ENCODE data around the gene TMEM259. TPM values are rescaled to one million over a fixed set of nuclear protein-coding genes. Genes with fewer than 3 reads are reported as not detected.

Gene TMEM259
- total and polyA plus RNA-seq, 2 of the 13 experiments (the other 11 are each of a cell fraction or from before 2014, with no cell fraction given), result 64.7 to 164 TPM

GRCh38 chr19:1050989-1051788 lies 30.3 kb upstream of the TMEM259 start:
- H3K4me1 ChIP-seq (ENCODE audit: insufficient read depth, low read length), result peaks cover 32% of the 10 kb centered on the region
- BruUV-seq (replicated peaks), result no TSS peak
- in situ Hi-C loops (cut with HindIII; ENCODE audit: extremely low pct_ligation_motif_present, low pct_unique_long_range_greater_than_20kb), result no loop called here
- no peaks in the 10 kb centered on the region for H4K20me1 ChIP-seq (ENCODE audit: insufficient read depth, low read length)
- peak overlapping the region; percentile 85 for H3K4me2 ChIP-seq (ENCODE audit: low read depth, low read length)
- H3K9ac ChIP-seq (ENCODE audit: insufficient read depth, low read depth, low read length), result peak overlapping the region; percentile 69
- H3K36me3 ChIP-seq (replicated peaks in 1 of 2; ENCODE audit: control insufficient read depth in 1 of 2, insufficient read depth in 2 of 2, low read length in 2 of 2), result peaks cover 7 to 21% of the 10 kb centered on the region in 2 experiments; a peak in 3 of 5 replicates
- ChIA-PET POLR2A (interaction anchor here (0.6 to 1.9 kb wide), 12 partner anchors 8 to 132 kb away, joined by 3 to 9 read pairs (median 4); partner anchors contain the start of genes ABCA7 and ARHGAP45), CTCF (ENCODE audit: low intra/inter-chr PET ratio, low total read pairs) (no interaction called here)
- 2% methylated on average over 17 of the region's 31 CpGs for WGBS (ENCODE audit: low lambda C conversion rate)
- peak overlapping the region; percentile 75 for H3K27ac ChIP-seq (ENCODE audit: extremely low read length, insufficient read depth, low read length)
- no peaks in the 10 kb centered on the region for H3K79me2 ChIP-seq (ENCODE audit: insufficient read depth, low read length)
- DNase-seq (ENCODE audit: low spot score) (no peak), ATAC-seq (peak; percentile 74), FAIRE-seq (no peak)
- no peaks in the 10 kb centered on the region for H3K27me3 ChIP-seq (ENCODE audit: control insufficient read depth in 1 of 2, insufficient read depth in 2 of 2, low read length in 2 of 2)
- H3K4me3 ChIP-seq (replicated peaks in 1 of 3; ENCODE audit: insufficient read depth in 1 of 3, low read depth in 2 of 3, low read length in 3 of 3), result peak overlapping the region; percentile 62 to 75 (median 64); a peak in 5 of 6 replicates
- intact Hi-C loops (cut with micrococcal nuclease; ENCODE audit: unreplicated experiment), result loop anchor here (10.0 kb wide), 1 partner anchor 54 kb away; the partner anchor contains the start of gene GPX4
- peak overlapping the region; percentile 71 for H2AFZ ChIP-seq (ENCODE audit: low read length)
- H3K9me3 ChIP-seq (ENCODE audit: low read length), result no peaks in the 10 kb centered on the region
- no peak for TF ChIP-seq TEAD2 (CRISPR knock-in tag; IDR thresholded peaks at IDR 0.05)
- TF ChIP-seq, protein P1, sequence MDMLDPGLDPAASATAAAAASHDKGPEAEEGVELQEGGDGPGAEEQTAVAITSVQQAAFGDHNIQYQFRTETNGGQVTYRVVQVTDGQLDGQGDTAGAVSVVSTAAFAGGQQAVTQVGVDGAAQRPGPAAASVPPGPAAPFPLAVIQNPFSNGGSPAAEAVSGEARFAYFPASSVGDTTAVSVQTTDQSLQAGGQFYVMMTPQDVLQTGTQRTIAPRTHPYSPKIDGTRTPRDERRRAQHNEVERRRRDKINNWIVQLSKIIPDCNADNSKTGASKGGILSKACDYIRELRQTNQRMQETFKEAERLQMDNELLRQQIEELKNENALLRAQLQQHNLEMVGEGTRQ (IDR thresholded peaks at IDR 0.05; ENCODE audit: low read depth, low read length), result no peak
- TF ChIP-seq, protein P1 (CRISPR knock-in tag; IDR thresholded peaks at IDR 0.05; ENCODE audit: borderline replicate concordance), result no peak
- TF ChIP-seq, protein P2, sequence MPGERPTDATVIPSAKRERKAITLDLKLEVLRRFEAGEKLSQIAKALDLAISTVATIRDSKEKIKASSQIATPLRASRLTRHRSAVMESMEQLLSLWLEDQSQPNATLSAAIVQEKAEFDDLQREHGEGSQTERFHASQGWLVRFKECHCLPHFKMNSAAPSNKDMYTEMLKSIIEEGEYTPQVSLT (CRISPR knock-in tag; IDR thresholded peaks at IDR 0.05; ENCODE audit: borderline replicate concordance, low read depth), result no peak
- TF ChIP-seq NFE2 (CRISPR knock-in tag; IDR thresholded peaks at IDR 0.05), result no peak
- TF ChIP-seq TBX3 (IDR thresholded peaks at IDR 0.05; ENCODE audit: borderline replicate concordance), result no peak
- no peak; the same call in 1 of the 2 replicates for TF ChIP-seq DRAP1 (CRISPR knock-in tag; IDR thresholded peaks at IDR 0.05)
- no peak for TF ChIP-seq ZNF577 (CRISPR knock-in tag; IDR thresholded peaks at IDR 0.05; ENCODE audit: borderline replicate concordance, low read depth)
- TF ChIP-seq THAP11 (CRISPR knock-in tag; IDR thresholded peaks at IDR 0.05), result peak; percentile 39; the same call in 1 of the 2 replicates
- TF ChIP-seq ZSCAN9 (CRISPR knock-in tag; IDR thresholded peaks at IDR 0.05; ENCODE audit: borderline replicate concordance), result peak; percentile 35
- TF ChIP-seq, protein P3, sequence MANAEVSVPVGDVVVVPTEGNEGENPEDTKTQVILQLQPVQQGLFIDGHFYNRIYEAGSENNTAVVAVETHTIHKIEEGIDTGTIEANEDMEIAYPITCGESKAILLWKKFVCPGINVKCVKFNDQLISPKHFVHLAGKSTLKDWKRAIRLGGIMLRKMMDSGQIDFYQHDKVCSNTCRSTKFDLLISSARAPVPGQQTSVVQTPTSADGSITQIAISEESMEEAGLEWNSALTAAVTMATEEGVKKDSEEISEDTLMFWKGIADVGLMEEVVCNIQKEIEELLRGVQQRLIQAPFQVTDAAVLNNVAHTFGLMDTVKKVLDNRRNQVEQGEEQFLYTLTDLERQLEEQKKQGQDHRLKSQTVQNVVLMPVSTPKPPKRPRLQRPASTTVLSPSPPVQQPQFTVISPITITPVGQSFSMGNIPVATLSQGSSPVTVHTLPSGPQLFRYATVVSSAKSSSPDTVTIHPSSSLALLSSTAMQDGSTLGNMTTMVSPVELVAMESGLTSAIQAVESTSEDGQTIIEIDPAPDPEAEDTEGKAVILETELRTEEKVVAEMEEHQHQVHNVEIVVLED (CRISPR knock-in tag; IDR thresholded peaks at IDR 0.05; ENCODE audit: borderline replicate concordance), result 0 out of 2 replicates have a peak, but pooled peaks have one; percentile 14
- TF ChIP-seq, protein P4, sequence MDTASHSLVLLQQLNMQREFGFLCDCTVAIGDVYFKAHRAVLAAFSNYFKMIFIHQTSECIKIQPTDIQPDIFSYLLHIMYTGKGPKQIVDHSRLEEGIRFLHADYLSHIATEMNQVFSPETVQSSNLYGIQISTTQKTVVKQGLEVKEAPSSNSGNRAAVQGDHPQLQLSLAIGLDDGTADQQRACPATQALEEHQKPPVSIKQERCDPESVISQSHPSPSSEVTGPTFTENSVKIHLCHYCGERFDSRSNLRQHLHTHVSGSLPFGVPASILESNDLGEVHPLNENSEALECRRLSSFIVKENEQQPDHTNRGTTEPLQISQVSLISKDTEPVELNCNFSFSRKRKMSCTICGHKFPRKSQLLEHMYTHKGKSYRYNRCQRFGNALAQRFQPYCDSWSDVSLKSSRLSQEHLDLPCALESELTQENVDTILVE (CRISPR knock-in tag; IDR thresholded peaks at IDR 0.05), result no peak
- TF ChIP-seq, protein P5, sequence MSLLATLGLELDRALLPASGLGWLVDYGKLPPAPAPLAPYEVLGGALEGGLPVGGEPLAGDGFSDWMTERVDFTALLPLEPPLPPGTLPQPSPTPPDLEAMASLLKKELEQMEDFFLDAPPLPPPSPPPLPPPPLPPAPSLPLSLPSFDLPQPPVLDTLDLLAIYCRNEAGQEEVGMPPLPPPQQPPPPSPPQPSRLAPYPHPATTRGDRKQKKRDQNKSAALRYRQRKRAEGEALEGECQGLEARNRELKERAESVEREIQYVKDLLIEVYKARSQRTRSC (CRISPR knock-in tag; IDR thresholded peaks at IDR 0.05; ENCODE audit: low read depth), result 0 out of 2 replicates have a peak, but pooled peaks have one; percentile 31
- 0 out of 2 replicates have a peak, but pooled peaks have one; percentile 79 for TF ChIP-seq ZNF468 (CRISPR knock-in tag; IDR thresholded peaks at IDR 0.05)
- no peak for TF ChIP-seq BRF2 (CRISPR knock-in tag; IDR thresholded peaks at IDR 0.05)

Measured in HepG2 (cell line).